Hematopoietic multipotent progenitor cell treated with erythropoietin and hydrocortisone succinate and interleukin-3 and kit ligand, for 15 days (in vitro differentiated cells): ENCODE results near the gene C22orf15.

Experiments used
- DNase-seq: peaks from one replicate; pipeline ENCODE4 v3.0.0-alpha.2; 2015; ENCODE audit warnings: low spot score

Gene C22orf15

DNA sequence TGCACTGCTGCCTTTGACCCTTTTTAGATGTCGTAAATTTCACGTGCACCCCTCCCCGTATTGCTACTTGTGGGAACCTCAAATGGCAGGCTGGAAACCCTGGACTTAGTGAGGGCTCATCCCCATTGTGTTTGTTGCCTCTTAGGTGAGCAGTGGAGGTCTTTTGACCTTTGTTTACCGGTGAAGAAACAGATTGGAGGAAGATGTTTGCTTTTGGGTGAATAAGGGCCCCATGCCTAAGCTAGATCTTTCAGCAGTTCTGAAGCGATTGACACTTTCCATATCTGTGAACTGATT, 24.8 kb downstream of the C22orf15 start:
- no peak for DNase-seq

DNA sequence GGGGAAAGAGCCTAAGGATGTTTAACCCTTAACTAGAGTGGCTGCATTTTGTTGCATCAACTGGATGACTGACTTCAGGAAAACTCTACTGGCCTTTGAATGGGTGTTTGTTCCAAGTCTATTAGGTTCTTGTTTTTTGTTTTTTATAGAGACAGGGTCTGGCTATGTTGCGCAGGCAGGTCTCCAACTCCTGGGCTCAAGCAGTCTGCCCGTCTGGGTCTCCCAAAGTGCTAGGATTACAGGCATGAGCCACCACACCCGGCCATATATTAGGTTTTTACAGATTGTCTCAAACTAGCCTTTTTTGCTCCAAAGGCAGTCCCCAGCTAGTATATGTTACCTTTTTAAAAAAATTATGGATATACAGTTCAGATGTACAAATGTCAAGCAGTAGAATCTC, 25.1 kb downstream of the C22orf15 start:
- DNase-seq = no peak

DNA sequence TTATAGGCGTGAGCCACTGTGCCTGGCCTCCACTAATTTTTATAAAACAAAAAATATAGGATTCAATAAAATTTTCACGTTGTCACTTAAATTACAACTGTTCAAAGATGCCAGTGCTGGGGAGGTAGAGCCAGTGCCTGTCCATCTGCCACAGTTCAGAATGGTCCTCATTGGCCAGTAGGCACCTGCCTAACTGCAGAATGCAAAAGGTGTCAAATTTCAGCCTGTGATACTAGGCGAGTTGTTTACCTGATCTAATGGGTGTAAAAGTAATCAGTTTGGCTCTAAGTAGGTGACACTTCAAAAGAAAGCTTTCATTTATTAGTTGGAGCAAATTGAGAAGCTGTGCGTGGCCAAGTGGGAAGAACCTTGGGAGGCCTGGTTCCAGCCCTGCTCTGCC, 26.3 kb downstream of the C22orf15 start:
- no peak for DNase-seq

DNA sequence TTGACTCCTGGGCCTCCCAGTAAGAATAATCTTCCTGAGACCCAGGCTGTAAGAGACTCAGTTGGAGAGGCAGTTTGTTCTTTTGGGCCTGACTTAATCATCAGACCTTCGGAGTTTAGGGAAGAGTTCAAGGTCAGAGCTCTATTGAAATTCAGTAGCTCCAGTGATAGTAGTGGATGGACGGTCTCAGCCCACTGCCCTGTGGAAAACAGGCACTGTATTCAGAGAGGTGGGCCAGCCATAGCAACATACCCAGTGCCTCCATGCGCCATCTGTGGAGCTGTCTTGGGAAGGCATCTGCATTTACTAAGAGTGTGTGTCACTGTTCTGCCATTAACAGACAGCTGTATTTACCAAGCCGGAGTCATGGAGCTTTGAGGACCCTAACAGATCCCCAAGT, 26.8 kb downstream of the C22orf15 start:
- DNase-seq = no peak

DNA sequence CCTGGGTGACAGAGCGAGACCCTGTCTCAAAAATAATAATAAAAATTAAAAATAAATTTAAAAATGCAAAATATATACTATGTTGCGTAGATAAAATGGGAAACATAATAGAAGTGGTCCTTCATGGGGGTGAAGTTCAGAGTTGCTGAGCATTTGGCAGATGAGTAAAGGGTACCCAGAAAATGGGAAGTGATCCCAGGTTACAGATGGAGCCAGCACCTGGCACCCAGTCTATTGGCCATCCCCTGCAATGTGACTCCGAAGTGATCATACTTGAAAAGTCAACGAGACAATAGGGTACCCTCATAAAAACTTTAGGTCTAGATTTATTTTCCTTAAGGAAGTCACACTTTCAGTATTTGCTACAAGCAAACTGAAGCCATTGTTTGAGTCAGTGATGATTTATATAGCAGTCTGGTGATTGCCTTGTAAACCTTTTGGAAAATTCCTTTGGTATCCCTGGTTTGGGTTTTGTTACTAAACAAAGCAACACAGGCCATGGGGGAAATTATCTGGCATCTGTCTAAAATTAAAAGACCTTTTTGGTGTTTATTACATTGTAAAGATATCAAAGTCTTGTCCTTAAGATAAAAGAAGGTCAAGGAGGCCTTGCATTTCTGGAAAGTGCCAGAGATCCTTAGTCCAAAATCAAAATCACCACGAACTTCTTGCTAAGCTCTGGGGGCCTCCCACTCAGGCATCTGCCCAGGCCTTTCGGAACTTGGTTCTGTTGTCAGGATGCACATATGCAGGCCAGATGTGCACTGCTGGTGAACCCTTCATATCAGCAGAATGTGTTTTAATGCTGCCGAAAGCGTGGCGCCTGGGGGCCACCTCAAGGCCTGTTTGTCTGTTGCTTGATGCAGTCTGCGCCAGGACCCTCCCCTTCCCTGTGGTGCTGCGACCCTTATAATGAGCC, 28.3 kb downstream of the C22orf15 start:
- DNase-seq = no peak

DNA sequence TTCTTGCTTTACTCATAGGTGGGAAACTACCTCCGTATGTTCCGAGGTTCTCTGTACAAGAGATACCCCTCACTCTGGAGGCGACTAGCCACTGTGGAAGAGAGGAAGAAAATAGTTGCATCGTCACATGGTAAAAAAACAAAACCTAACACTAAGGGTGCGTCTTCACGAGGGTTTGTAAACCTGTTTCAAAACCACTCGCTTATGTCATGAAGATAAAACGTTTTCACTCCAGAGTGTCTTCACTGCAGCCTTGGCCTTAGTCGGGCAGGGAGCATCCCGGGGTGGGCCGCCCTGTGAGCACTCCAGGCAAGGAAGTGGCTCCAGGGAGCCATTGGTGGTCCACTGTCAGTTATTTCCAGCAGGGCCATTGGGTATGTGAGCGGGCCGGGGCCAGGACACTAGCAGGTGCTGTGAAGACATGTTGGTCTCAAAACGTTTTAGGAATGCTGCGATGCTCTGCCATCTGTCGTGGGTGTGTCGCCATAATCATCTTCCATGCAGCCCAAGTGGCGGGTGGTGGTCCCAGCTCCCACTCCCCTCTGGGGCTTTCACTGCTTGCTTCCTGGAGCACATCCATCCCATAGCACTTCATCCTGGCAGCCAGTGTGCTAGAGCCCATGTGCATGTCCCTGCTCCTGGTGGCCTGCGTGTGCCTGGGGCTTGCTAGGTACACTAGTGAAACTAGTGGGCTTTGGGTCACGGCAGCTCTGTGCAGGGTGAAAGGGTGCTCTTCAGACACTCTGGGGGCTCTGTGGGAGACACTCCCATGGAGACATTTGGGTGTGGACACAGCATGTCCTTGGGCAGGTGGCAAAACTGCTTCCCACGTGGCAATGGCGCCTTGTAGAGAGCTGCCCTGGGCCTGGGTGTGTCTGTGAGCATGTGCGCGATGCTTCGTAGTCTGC, 29.2 kb downstream of the C22orf15 start:
- DNase-seq = no peak

DNA sequence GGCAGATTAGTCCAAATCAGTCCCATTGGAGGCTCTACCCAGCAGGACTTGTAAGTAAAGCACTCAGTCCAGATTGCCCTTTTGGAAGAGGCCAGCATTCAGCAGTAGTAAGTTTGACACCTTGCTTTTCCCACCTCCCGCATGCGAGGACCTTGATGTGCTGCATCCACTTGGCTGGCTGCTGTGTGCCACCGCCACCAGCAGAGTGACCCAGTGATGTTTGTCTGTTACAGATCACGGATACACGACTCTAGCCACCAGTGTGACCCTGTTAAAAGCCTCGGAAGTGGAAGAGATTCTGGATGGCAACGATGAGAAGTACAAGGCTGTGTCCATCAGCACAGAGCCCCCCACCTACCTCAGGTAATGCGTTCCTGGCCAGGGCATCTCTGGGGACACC, 30.5 kb downstream of the C22orf15 start:
- no peak for DNase-seq

DNA sequence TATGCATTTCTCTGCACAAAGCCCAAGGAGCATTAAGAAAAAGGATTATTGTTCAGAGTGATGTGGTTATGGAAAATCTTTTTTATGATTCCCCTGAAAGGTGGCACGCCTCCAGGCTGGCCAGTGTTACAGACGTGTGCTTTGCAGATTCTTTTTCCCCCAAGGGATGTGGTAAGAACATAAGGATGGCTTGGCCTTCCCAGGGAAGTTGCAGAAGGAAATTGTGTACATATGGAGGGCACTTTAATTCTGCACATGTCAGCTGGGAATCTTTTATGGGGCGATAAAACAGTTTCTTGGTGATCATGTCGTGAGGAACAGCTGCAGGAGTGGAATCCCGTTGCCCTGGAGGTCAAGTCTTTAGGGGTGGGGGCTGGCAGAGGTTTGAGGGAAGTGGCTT, 33.7 kb downstream of the C22orf15 start:
- DNase-seq = no peak

DNA sequence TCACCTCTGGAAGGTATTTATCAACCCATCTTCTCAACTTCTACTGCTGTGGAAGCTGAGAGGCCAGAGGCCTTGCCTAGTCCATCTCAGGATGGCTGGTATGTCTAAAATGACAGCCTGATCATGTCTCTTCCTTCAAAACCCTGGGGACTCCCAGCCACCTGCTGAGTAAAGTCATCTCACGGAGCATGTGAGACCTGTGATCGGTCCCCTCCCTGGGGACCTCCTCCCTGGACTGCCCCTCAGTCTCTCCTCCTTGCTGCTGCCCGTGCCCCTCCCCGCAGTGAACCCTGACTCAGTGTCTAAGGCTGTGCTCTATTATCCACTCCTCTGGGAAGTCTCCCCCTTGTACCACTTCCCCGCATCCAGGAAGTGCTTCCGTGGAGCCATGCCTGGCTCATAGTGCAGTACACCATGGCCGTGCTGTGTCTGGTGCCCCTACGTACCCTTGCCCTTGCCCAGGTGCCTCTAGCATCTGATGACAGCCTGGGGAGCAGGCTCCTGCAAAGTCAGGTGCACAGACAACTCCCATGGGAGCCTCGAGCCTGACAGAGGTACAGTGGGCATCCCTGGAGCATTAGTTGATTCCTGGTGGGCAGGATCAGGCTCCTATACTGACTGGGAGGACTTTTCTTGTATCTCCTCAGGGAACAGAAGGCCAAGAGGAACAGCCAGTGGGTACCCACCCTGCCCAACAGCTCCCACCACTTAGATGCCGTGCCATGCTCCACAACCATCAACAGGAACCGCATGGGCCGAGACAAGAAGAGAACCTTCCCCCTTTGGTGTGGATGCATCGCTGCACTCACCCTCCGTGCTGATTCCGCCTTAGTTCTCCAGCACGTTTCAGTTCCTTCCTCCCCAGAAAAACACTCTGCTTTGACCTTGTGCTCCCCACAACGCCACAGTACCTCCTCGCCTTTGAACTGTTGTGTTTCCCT, 37.8 kb downstream of the C22orf15 start:
- no peak for DNase-seq

DNA sequence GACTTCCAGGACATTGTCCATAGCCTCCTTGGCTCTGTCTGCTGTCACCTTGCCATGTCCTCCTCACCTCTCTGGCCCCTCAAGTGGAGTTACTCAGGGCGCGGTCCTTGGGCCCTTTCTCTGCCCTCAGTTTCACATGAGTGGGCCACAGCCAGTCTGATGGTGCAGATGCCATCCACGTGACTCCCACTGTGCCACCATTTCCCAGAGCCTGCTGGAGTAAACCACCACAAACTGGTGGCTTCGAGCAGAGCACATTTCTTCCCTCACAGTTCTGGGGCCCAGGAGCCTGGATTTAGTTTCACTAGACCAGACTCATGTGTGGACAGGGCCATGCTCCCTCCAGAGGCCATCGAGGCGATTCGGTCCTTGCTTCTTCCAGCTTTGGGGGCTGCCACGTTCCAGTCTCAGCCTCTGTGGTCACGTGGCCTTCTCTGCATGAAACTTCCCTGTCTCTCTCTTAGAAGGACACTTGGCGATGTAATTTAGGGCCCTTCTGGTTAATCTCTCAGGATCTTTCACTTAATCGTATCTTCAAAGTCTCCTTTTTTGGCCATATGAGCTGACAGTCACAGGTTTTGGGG, 38.5 kb downstream of the C22orf15 start:
- no peak for DNase-seq

DNA sequence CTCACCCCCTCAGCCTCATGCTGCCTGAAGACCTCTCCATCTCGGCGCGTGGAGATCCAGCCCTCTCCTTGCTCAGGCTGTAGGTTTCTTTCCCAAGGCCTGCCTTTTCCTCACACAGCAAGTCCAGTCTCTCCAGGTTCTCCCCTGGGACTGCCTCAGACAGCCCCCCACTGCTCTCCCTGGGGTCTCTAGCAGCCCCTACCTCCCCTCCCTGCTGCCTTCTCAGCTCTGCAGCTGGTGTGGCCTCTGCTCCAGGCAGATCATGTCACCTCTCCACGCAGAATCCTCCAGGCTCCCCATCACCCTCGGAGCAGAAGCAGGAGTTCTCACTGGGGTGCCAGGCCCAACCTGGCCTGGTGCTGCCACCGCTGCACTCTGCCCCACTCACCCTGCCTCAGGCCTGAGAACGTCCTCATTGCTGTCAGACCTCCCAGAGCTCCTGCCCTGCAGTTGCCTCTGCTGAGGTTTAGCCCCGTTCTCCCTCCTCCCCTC, 39.1 kb downstream of the C22orf15 start:
- DNase-seq = no peak

DNA sequence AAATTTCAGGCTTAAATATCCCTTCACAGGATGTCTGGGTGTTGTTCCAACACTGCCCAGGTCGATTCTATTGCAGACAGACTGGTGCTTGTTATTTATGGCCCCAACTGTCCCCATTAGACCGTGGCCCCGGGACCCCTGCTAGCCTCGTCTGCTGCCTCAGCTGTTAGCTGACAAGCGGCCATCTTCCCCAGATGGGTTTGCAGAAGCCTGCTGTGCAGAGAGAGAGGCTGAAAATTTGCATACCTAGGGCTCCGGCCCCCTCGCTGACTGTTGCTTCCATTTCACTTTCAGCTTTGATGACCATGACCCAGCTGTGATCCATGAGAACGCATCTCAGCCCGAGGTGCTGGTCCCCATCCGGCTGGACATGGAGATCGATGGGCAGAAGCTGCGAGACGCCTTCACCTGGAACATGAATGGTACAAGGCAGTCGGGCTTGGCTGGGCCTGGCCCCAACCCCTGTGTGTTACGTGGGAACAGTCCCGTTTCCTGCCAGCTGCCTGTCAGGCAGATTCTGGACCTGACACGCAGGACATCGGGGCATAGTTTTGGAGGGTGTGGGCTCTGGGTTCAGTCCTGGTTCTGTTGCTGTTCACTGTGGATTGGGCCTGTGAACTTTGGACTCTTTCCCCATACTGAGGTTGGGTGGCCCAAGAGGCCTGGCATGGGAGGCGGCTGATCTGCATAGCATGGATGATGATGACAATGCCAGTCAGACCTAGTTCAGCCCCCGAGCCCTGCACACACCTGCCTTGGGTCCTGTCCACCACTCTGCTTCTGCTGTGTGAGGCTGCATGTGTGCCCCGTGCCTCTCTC, 40.4 kb downstream of the C22orf15 start:
- no peak for DNase-seq

DNA sequence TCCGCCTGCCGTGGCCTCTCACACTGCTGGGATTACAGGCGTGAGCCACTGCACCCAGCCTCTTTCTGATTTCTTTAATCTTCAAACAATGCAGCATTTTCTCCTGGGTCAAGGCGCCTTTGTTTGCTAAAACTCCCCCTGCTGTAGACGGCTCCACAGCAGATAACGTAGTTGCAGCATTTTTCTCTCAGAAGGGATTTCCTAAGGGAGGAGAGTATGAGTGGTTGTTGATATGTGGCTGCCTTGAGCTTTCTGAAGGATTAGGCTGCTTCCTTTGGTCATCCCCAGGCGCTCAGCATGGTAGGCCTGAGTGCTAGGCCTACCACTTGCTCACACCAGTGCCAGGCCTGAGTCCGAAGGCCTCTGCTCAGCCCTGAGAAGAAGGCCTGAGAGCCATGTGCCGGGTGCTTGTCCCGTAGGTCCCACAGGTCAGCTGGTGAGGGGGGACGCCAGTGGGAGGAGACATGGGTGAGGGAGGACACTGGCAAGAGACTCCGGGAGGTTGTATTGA, 42.0 kb downstream of the C22orf15 start:
- no peak for DNase-seq

DNA sequence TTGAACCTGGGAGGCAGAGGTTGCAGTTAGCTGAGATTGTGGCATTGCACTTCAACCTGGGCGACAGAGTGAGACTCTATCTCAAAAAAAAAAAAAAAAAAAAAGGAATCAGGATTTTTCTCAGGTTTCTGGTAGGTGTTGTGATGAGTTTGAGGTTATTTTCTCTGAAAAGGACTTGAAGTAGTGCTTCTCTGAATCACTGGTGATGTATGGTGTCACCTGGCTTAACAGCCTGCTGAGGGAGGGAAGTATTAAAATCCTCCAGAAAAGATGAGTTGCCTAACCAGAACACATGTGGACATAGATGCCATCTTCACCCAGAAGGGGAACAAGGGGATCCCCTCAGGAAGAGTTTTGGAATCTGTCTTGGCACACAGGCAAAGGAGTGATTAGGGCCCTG, 44.0 kb downstream of the C22orf15 start:
- no peak for DNase-seq

DNA sequence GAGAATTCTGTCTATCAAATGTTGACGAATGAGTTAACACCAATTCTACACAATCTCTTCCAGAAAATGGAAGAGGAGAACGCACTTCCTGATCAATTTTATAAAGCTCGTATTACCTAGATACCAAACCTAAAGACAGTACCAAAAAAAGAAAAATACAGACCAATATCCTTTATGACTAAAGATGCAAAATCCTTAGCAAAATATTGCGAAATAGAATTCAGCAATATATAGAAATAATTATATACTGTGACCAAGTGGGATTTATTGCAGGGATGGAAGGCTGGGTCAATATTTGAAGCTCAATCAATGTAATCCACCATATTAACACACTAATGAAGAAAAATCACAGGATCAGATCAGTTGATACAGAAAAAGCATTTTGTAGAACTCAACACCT, 49.6 kb downstream of the C22orf15 start:
- DNase-seq = no peak
